Measurements from ENCODE around the gene ST3GAL4.

- TF ChIP-seq, protein P1, sequence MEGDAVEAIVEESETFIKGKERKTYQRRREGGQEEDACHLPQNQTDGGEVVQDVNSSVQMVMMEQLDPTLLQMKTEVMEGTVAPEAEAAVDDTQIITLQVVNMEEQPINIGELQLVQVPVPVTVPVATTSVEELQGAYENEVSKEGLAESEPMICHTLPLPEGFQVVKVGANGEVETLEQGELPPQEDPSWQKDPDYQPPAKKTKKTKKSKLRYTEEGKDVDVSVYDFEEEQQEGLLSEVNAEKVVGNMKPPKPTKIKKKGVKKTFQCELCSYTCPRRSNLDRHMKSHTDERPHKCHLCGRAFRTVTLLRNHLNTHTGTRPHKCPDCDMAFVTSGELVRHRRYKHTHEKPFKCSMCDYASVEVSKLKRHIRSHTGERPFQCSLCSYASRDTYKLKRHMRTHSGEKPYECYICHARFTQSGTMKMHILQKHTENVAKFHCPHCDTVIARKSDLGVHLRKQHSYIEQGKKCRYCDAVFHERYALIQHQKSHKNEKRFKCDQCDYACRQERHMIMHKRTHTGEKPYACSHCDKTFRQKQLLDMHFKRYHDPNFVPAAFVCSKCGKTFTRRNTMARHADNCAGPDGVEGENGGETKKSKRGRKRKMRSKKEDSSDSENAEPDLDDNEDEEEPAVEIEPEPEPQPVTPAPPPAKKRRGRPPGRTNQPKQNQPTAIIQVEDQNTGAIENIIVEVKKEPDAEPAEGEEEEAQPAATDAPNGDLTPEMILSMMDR (IDR thresholded peaks at IDR 0.05): no peak
- TF ChIP-seq POLR2A (IDR thresholded peaks at IDR 0.05) (no peak), POLR2AphosphoS5 (IDR thresholded peaks at IDR 0.05) (no peak), EP300 (IDR thresholded peaks at IDR 0.05) (no peak)
These were observed 13.7 kb upstream of the ST3GAL4 start for GRCh38 chr11:126341760-126342161.
